ENCODE measurements around the gene LRRC8C.

- no peak for TF ChIP-seq CTCF (IDR thresholded peaks at IDR 0.05)
- TF ChIP-seq POLR2A (IDR thresholded peaks at IDR 0.05), result no peak
Observed at GRCh38 chr1:89604414-89604735, 28.5 kb upstream of the LRRC8C start.

All from right lobe of liver (tissue), 4 donors.